A673 (cell line): ENCODE data around the gene BDKRB1. TPM values are rescaled to one million over a fixed set of nuclear protein-coding genes. Genes with fewer than 3 reads are reported as not detected.

ENCODE experiments used
- BruUV-seq: library from RNA; stranded (reverse); fragments of 400-500 nt; replicated peaks from 2 replicates; lab custom pipeline; 2021; lab: Mats Ljungman, UMichigan
- CTCF ChIA-PET: fragments of 300-600 bp; sonication (Branson Sonifier 250); formaldehyde crosslinking; loops from one replicate; lab custom pipeline; 2022; ENCODE audit warnings: antibody characterized with exemption; lab: Charles Lee
- POLR2A ChIA-PET: fragments of 300-600 bp; sonication (Branson Sonifier 250); formaldehyde crosslinking; loops from one replicate; lab custom pipeline; 2022; ENCODE audit warnings: antibody characterized with exemption; ENCODE audit not compliant: low non-redundant PET; lab: Charles Lee
- DNase-seq: peaks from one replicate; pipeline ENCODE4 v3.0.0-alpha.2; 2015; ENCODE audit warnings: low spot score
- H3K27ac ChIP-seq: fragments of 200-600 bp; sonication (generic); 2 replicates; pipeline ENCODE4 v1.5.1; 2016; ENCODE audit warnings: mixed run types, low read depth, mild to moderate bottlenecking, mixed read lengths, antibody characterized with exemption, low read length; ENCODE audit not compliant: poor library complexity, severe bottlenecking
- H3K27me3 ChIP-seq: fragments of 200-600 bp; sonication (generic); replicated peaks from 2 replicates; pipeline ENCODE4 v1.6.1; 2017; ENCODE audit warnings: mixed run types, low read depth, mild to moderate bottlenecking, mixed read lengths, antibody characterized with exemption, low read length; ENCODE audit not compliant: insufficient read depth, poor library complexity
- H3K36me3 ChIP-seq: fragments of 200-600 bp; sonication (generic); 2 replicates; pipeline ENCODE4 v1.6.1; 2016; ENCODE audit warnings: mixed run types, mild to moderate bottlenecking, mixed read lengths, antibody characterized with exemption, low read length; ENCODE audit not compliant: insufficient read depth, poor library complexity, severe bottlenecking
- H3K4me1 ChIP-seq: fragments of 200-600 bp; sonication (generic); 2 replicates; pipeline ENCODE4 v1.6.1; 2017; ENCODE audit warnings: mixed run types, mild to moderate bottlenecking, mixed read lengths, antibody characterized with exemption, low read length; ENCODE audit not compliant: insufficient read depth, poor library complexity, severe bottlenecking
- H3K4me3 ChIP-seq: fragments of 200-600 bp; sonication (generic); 2 replicates; pipeline ENCODE4 v1.5.1; 2016; ENCODE audit warnings: low read depth, mixed run types, mild to moderate bottlenecking, mixed read lengths, low read length; ENCODE audit not compliant: poor library complexity, severe bottlenecking
- H3K9me3 ChIP-seq: fragments of 200-600 bp; sonication (generic); 2 replicates; pipeline ENCODE4 v1.6.1; 2016; ENCODE audit warnings: mixed run types, low read depth, mild to moderate bottlenecking, mixed read lengths, antibody characterized with exemption, low read length; ENCODE audit not compliant: poor library complexity, severe bottlenecking
- EZH2 ChIP-seq: fragments of 200-600 bp; sonication (generic); IDR thresholded peaks from 2 replicates; pipeline ENCODE4 v1.6.1; 2017; ENCODE audit warnings: borderline replicate concordance, low read depth, mild to moderate bottlenecking, mixed read lengths, antibody characterized with exemption, low read length; ENCODE audit not compliant: poor library complexity, severe bottlenecking
- intact Hi-C: fragments of 100-400 bp; cut with micrococcal nuclease; formaldehyde crosslinking; loops from one replicate; pipeline ENCODE4 v1.10.0; 2022; ENCODE audit not compliant: unreplicated experiment
- total RNA-seq: library from RNA; stranded (reverse); gene quantifications from 2 replicates; pipeline ENCODE4 v1.2.3, GENCODE V29; 2021
- TF ChIP-seq, protein P1 (sequence below): fragments of 300-800, 200-600 bp; sonication (generic); conservative IDR thresholded peaks from 2 replicates; pipeline ENCODE4 v1.5.1; 2017; ENCODE audit warnings: low read depth, mild to moderate bottlenecking, antibody characterized with exemption, low read length, moderate library complexity, mixed read lengths

Gene BDKRB1
- total RNA-seq, 1 experiment from 2014 or later = not detected

DNA sequence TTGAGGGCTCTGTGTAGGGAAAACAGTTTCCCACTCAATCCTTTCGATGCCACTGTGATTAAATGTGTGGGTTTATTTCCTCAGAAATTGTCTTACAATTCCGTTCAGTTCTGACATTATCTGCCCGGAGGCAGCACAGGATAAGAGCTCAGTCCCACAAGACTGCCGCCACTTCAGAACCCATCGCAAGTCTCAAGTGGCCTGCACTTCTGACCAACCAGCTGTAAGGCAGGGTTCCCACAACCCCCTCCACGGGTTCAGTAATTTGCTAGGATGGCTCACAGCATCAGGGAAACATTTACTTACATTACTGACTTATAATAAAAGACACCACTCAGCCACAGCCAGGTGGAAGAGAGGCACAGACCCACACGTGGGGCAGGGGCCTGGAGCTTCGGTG, 34.2 kb upstream of the BDKRB1 start:
- Histone ChIP-seq H3K36me3 (no peaks in the 10 kb centered on the region), H3K27me3 (peaks cover 4% of the 10 kb centered on the region), H3K4me1 (peaks cover 14% of the 10 kb centered on the region), H3K27ac (no peak overlapping the region), H3K9me3 (no peaks in the 10 kb centered on the region), H3K4me3 (no peak overlapping the region)
- ChIA-PET POLR2A (no interaction called here), CTCF (no interaction called here)
- intact Hi-C loops = no loop called here
- no peak for DNase-seq
- no TSS peak for BruUV-seq
- TF ChIP-seq EZH2 = no peak
- TF ChIP-seq, protein P1, sequence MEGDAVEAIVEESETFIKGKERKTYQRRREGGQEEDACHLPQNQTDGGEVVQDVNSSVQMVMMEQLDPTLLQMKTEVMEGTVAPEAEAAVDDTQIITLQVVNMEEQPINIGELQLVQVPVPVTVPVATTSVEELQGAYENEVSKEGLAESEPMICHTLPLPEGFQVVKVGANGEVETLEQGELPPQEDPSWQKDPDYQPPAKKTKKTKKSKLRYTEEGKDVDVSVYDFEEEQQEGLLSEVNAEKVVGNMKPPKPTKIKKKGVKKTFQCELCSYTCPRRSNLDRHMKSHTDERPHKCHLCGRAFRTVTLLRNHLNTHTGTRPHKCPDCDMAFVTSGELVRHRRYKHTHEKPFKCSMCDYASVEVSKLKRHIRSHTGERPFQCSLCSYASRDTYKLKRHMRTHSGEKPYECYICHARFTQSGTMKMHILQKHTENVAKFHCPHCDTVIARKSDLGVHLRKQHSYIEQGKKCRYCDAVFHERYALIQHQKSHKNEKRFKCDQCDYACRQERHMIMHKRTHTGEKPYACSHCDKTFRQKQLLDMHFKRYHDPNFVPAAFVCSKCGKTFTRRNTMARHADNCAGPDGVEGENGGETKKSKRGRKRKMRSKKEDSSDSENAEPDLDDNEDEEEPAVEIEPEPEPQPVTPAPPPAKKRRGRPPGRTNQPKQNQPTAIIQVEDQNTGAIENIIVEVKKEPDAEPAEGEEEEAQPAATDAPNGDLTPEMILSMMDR = no peak

DNA sequence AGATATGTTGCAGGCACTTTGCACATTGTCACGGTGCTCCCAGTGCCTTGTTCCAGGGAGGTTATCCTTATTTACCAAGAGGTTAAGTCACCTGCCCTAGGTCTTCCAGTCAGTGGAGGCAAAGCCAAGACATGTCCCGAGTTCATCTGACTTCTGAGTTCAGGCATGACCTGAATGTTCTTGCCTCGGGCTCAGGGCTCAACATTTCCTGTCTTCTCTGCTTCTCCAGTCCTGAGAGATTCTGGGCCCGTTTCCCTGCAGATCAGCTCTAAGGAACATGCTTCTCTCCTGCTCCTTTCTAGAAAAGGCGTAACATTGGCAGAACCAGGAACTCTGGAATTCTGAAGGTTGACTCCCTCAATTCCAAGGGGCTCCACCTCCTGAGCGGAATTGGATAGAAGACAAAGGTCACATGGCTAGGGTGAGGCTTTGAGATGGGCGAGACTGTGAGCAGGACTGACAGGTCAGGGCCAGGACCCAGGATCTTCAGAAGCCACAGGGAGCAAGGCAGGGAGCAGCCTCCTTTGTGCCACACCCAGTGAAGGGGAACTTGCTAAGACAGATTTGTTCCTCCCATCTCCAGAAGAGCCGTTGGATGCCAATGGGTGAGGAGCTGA, 31.4 kb upstream of the BDKRB1 start:
- CTCF ChIA-PET = no interaction called here
- POLR2A ChIA-PET = no interaction called here
- Histone ChIP-seq H3K36me3 (no peaks in the 10 kb centered on the region), H3K4me3 (no peak overlapping the region), H3K27ac (no peak overlapping the region), H3K9me3 (no peaks in the 10 kb centered on the region), H3K4me1 (peaks cover 16% of the 10 kb centered on the region), H3K27me3 (peaks cover 4% of the 10 kb centered on the region)
- no peak for DNase-seq
- BruUV-seq = no TSS peak
- intact Hi-C loops = no loop called here
- TF ChIP-seq, protein P1 = no peak
- no peak for TF ChIP-seq EZH2

DNA sequence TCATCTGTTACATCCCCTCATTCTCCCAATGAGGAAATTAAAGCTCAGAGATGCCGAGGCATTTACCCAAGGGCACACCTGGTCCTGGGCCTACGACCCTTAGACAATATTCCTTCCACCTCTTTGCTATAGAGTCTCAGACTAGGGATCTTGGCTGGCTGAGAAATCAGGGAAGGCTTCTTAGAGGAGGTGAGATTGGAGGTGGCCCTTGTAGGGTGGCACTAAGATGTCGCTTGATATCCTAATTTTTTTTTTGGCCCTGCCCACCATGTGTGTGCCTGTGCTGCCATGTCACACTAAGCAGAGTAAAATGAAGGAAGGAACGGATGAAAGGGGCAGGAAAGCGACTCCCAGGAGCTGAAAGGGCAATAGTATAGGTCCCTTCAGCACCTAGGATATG, 30.8 kb upstream of the BDKRB1 start:
- peaks cover 16% of the 10 kb centered on the region for H3K4me1 ChIP-seq
- intact Hi-C loops = no loop called here
- H3K36me3 ChIP-seq = no peaks in the 10 kb centered on the region
- H3K9me3 ChIP-seq = no peaks in the 10 kb centered on the region
- H3K27ac ChIP-seq = no peak overlapping the region
- H3K27me3 ChIP-seq = peaks cover 4% of the 10 kb centered on the region
- no peak for TF ChIP-seq EZH2
- TF ChIP-seq, protein P1 = no peak
- no peak for DNase-seq
- ChIA-PET POLR2A (no interaction called here), CTCF (interaction anchor here (1.2 kb wide), 1 partner anchor 127 kb away, joined by 3 read pairs; no protein-coding TSS in a partner anchor)
- BruUV-seq = no TSS peak
- no peak overlapping the region for H3K4me3 ChIP-seq
